Fibroblast of the aortic adventitia (primary cell): ENCODE results near the gene ISG20L2. TPM values are rescaled to one million over a fixed set of nuclear protein-coding genes. Genes with fewer than 3 reads are reported as not detected.

Experiments used
- DNase-seq: peaks from one replicate; pipeline ENCODE4 v3.0.0-alpha.2; 2010; ENCODE audit warnings: low read depth
- H3K4me3 ChIP-seq: 2 replicates; pipeline ENCODE4 v1.5.1; 2011; ENCODE audit warnings: low read depth, mild to moderate bottlenecking, control low read depth, low read length, moderate library complexity
- CTCF ChIP-seq: IDR thresholded peaks from 2 replicates; pipeline ENCODE4 v1.5.1; 2011; ENCODE audit warnings: mild to moderate bottlenecking, low read length, control low read depth, inconsistent platforms; ENCODE audit not compliant: insufficient read depth
- total RNA-seq: library from RNA; depleted of rRNA; stranded (reverse); fragments of >200 nt; gene quantifications from 2 replicates; pipeline ENCODE4 v1.2.3, GENCODE V29; 2012; ENCODE audit warnings: low replicate concordance

Gene ISG20L2
- total RNA-seq, 1 donor = 27.4 TPM

- H3K4me3 ChIP-seq = no peak overlapping the region
- no peak for TF ChIP-seq CTCF
- DNase-seq = peak; percentile 80
Observed at GRCh38 chr1:156711011-156711817, 17.4 kb downstream of the ISG20L2 start.

GRCh38 chr1:156709757-156710489 is 18.6 kb downstream of the ISG20L2 start:
- DNase-seq = peak; percentile 88
- no peak overlapping the region for H3K4me3 ChIP-seq
- TF ChIP-seq CTCF = no peak

- DNase-seq = no peak
- H3K4me3 ChIP-seq = no peak overlapping the region
- TF ChIP-seq CTCF = no peak
Observed at GRCh38 chr1:156709031-156709430, 19.5 kb downstream of the ISG20L2 start.

GRCh38 chr1:156708218-156708661 is 20.3 kb downstream of the ISG20L2 start:
- TF ChIP-seq CTCF = no peak
- DNase-seq = no peak
- no peak overlapping the region for H3K4me3 ChIP-seq

GRCh38 chr1:156707417-156708217 is 20.9 kb downstream of the ISG20L2 start:
- TF ChIP-seq CTCF = no peak
- H3K4me3 ChIP-seq = peak overlapping the region; percentile 17
- DNase-seq = peak; percentile 77

GRCh38 chr1:156706657-156707416 is 21.7 kb downstream of the ISG20L2 start:
- no peak for TF ChIP-seq CTCF
- peak overlapping the region; percentile 79 for H3K4me3 ChIP-seq
- peak; percentile 85 for DNase-seq
